Astrocyte (in vitro differentiated cells and primary cell): ENCODE measurements around the gene FOXJ3. TPM values are rescaled to one million over a fixed set of nuclear protein-coding genes. Genes with fewer than 3 reads are reported as not detected.
A peak's percentile ranks its signal among the peaks of the same experiment; 100 is the strongest.

ENCODE experiments used
- DNase-seq: peaks from one replicate; pipeline ENCODE4 v3.0.0-alpha.2; 2010; ENCODE audit warnings: low read depth
- FAIRE-seq: peaks from 2 replicates; lab custom pipeline; 2011; peaks lifted over from hg19 to GRCh38; lab: Jason Lieb, UNC
- H2AFZ ChIP-seq: 2 replicates; pipeline ENCODE4 v1.6.0; 2012; ENCODE audit warnings: low read depth, low read length, inconsistent platforms
- H3K27ac ChIP-seq: 2 replicates; pipeline ENCODE4 v1.5.1; 2011; ENCODE audit warnings: low read depth, low read length, inconsistent platforms
- H3K27me3 ChIP-seq: 2 replicates; pipeline ENCODE4 v1.6.0; 2011; ENCODE audit warnings: low read length, inconsistent platforms; ENCODE audit not compliant: insufficient read depth
- H3K36me3 ChIP-seq: 2 replicates; pipeline ENCODE4 v1.5.1; 2011; ENCODE audit warnings: low read length, inconsistent platforms; ENCODE audit not compliant: insufficient read depth
- H3K4me1 ChIP-seq: 2 replicates; pipeline ENCODE4 v1.5.1; 2011; ENCODE audit warnings: low read length, inconsistent platforms; ENCODE audit not compliant: insufficient read depth
- H3K4me2 ChIP-seq: 2 replicates; pipeline ENCODE4 v1.6.0; 2012; ENCODE audit warnings: low read length, inconsistent platforms
- H3K4me3 ChIP-seq: 2 replicates; pipeline ENCODE4 v1.5.1; 2011; ENCODE audit warnings: low read depth, mild to moderate bottlenecking, low read length, inconsistent platforms; ENCODE audit not compliant: insufficient read depth
- H3K79me2 ChIP-seq: 2 replicates; pipeline ENCODE4 v1.6.0; 2012; ENCODE audit warnings: mild to moderate bottlenecking, low read length, inconsistent platforms; ENCODE audit not compliant: insufficient read depth
- H3K9ac ChIP-seq: 2 replicates; pipeline ENCODE4 v1.6.0; 2012; ENCODE audit warnings: mild to moderate bottlenecking, low read length, inconsistent platforms
- H3K9me3 ChIP-seq: 2 replicates; pipeline ENCODE4 v1.5.1; 2012; ENCODE audit warnings: low read depth, mild to moderate bottlenecking, low read length, inconsistent platforms; ENCODE audit not compliant: insufficient read depth
- H4K20me1 ChIP-seq: 2 replicates; pipeline ENCODE4 v1.6.0; 2012; ENCODE audit warnings: low read length, inconsistent platforms; ENCODE audit not compliant: insufficient read depth
- H3K27ac Mint-ChIP-seq: one replicate; pipeline ENCODE4 v1.8.0; 2021; ENCODE audit warnings: mild to moderate bottlenecking, mixed read lengths; ENCODE audit not compliant: unreplicated experiment
- H3K27me3 Mint-ChIP-seq: one replicate; pipeline ENCODE4 v1.8.0; 2021; ENCODE audit warnings: low read depth, mixed read lengths; ENCODE audit not compliant: unreplicated experiment
- H3K36me3 Mint-ChIP-seq: one replicate; pipeline ENCODE4 v1.8.0; 2021; ENCODE audit warnings: low read depth, mixed read lengths; ENCODE audit not compliant: unreplicated experiment
- H3K4me1 Mint-ChIP-seq: one replicate; pipeline ENCODE4 v1.8.0; 2021; ENCODE audit warnings: low read depth, mixed read lengths; ENCODE audit not compliant: unreplicated experiment
- H3K4me3 Mint-ChIP-seq: one replicate; pipeline ENCODE4 v1.8.0; 2021; ENCODE audit warnings: mild to moderate bottlenecking, moderate library complexity, mixed read lengths; ENCODE audit not compliant: unreplicated experiment
- H3K9me3 Mint-ChIP-seq: one replicate; pipeline ENCODE4 v1.8.0; 2021; ENCODE audit warnings: mild to moderate bottlenecking, mixed read lengths; ENCODE audit not compliant: unreplicated experiment
- CTCF ChIP-seq: IDR thresholded peaks from 2 replicates; pipeline ENCODE4 v1.5.1; 2011; ENCODE audit warnings: low read depth, mild to moderate bottlenecking, inconsistent platforms, low read length, moderate library complexity; ENCODE audit not compliant: insufficient read depth
- EZH2 ChIP-seq: IDR thresholded peaks from 2 replicates; pipeline ENCODE4 v1.6.1; 2012; ENCODE audit warnings: mild to moderate bottlenecking, low read length, inconsistent platforms; ENCODE audit not compliant: insufficient read depth
- total RNA-seq: library from RNA; stranded (reverse); gene quantifications from 2 replicates; pipeline ENCODE4 v1.2.1, GENCODE V29; 2021

The FOXJ3 gene
- total RNA-seq, 1 donor from 2014 or later: 41.9 TPM

- H4K20me1 ChIP-seq: peaks cover 67% of the 10 kb centered on the region
- peaks cover 6% of the 10 kb centered on the region for H3K36me3 ChIP-seq
- no peak overlapping the region for H3K27ac ChIP-seq
- no peaks in the 10 kb centered on the region for H3K4me1 ChIP-seq
- H3K27me3 Mint-ChIP-seq: no peaks in the 10 kb centered on the region
- peaks cover 21% of the 10 kb centered on the region for H3K4me1 Mint-ChIP-seq
- H3K27me3 ChIP-seq: no peaks in the 10 kb centered on the region
- peaks cover 57% of the 10 kb centered on the region for H3K79me2 ChIP-seq
- peak overlapping the region; percentile 1 for H3K27ac Mint-ChIP-seq
- no peak for TF ChIP-seq CTCF
- no peak for TF ChIP-seq EZH2
- H3K36me3 Mint-ChIP-seq: peaks cover 9% of the 10 kb centered on the region
- DNase-seq (no peak), FAIRE-seq (no peak)
- peak overlapping the region; percentile 13 for H3K4me2 ChIP-seq
- H3K9me3 Mint-ChIP-seq: no peaks in the 10 kb centered on the region
- no peak overlapping the region for H3K4me3 ChIP-seq
- no peak overlapping the region for H3K9ac ChIP-seq
- no peaks in the 10 kb centered on the region for H3K9me3 ChIP-seq
- H3K4me3 Mint-ChIP-seq: no peak overlapping the region
- no peak overlapping the region for H2AFZ ChIP-seq
Observed at GRCh38 chr1:42259739-42260064, 75.3 kb downstream of the FOXJ3 start.

- no peaks in the 10 kb centered on the region for H3K27me3 ChIP-seq
- peaks cover 57% of the 10 kb centered on the region for H3K79me2 ChIP-seq
- no peaks in the 10 kb centered on the region for H3K4me1 ChIP-seq
- H3K4me3 Mint-ChIP-seq: no peak overlapping the region
- H3K9me3 Mint-ChIP-seq: no peaks in the 10 kb centered on the region
- H3K4me1 Mint-ChIP-seq: peaks cover 21% of the 10 kb centered on the region
- H3K27me3 Mint-ChIP-seq: no peaks in the 10 kb centered on the region
- H3K9ac ChIP-seq: no peak overlapping the region
- no peak overlapping the region for H2AFZ ChIP-seq
- TF ChIP-seq EZH2 (no peak), CTCF (no peak)
- H3K9me3 ChIP-seq: no peaks in the 10 kb centered on the region
- H3K27ac Mint-ChIP-seq: peak overlapping the region; percentile 1
- H3K36me3 ChIP-seq: peaks cover 4% of the 10 kb centered on the region
- H3K27ac ChIP-seq: no peak overlapping the region
- no peak overlapping the region for H3K4me3 ChIP-seq
- peak overlapping the region; percentile 13 for H3K4me2 ChIP-seq
- FAIRE-seq (no peak), DNase-seq (peak; percentile 77)
- H4K20me1 ChIP-seq: peaks cover 62% of the 10 kb centered on the region
- H3K36me3 Mint-ChIP-seq: peaks cover 9% of the 10 kb centered on the region
Observed at GRCh38 chr1:42259059-42259738, 75.8 kb downstream of the FOXJ3 start.

GRCh38 chr1:42258218-42258617 lies 76.8 kb downstream of the FOXJ3 start:
- no peaks in the 10 kb centered on the region for H3K27me3 ChIP-seq
- H3K4me1 Mint-ChIP-seq: peaks cover 21% of the 10 kb centered on the region

More at GRCh38 chr1:42258218-42258617, 76.8 kb downstream of the FOXJ3 start:
- H2AFZ ChIP-seq: no peak overlapping the region
- TF ChIP-seq EZH2: no peak
- no peaks in the 10 kb centered on the region for H3K9me3 Mint-ChIP-seq
- no peak overlapping the region for H3K4me3 Mint-ChIP-seq
- no peaks in the 10 kb centered on the region for H3K4me1 ChIP-seq
- H3K36me3 Mint-ChIP-seq: peaks cover 9% of the 10 kb centered on the region
- FAIRE-seq (no peak), DNase-seq (peak; percentile 33)
- H3K27ac Mint-ChIP-seq: peak overlapping the region; percentile 59
- no peak overlapping the region for H3K4me3 ChIP-seq
- peaks cover 58% of the 10 kb centered on the region for H4K20me1 ChIP-seq
- H3K27ac ChIP-seq: no peak overlapping the region
- H3K9me3 ChIP-seq: no peaks in the 10 kb centered on the region
- H3K9ac ChIP-seq: no peak overlapping the region
- H3K36me3 ChIP-seq: no peaks in the 10 kb centered on the region
- no peak overlapping the region for H3K4me2 ChIP-seq
- H3K27me3 Mint-ChIP-seq: no peaks in the 10 kb centered on the region
- peaks cover 53% of the 10 kb centered on the region for H3K79me2 ChIP-seq
